ENCODE results near the gene HIPK3.
"Not testable (repeated sequence)": the region's sequence is repeated elsewhere in the genome, so short reads cannot be mapped to it uniquely, and the experiment has no call there.

HIPK3 gene

DNA sequence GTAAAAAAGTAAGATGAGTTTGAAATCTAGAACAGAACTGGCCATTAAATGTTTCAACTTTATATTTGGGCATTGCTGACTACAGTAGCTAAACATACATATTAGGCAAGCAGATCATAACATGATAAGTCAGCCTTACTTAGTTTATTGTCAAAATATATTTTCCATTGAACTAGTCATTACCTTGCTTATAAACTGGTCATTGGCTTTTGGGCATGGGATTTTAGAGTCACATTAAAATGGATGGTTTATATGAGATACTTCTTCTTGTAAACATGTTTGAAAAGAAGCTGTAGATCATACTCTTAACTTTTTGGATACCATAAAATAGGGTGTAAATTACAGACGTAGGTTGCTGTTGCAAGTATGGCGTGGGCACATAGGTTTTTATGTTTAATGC is 2.7 kb downstream of the HIPK3 start:
- DNase-seq: no peak

DNA sequence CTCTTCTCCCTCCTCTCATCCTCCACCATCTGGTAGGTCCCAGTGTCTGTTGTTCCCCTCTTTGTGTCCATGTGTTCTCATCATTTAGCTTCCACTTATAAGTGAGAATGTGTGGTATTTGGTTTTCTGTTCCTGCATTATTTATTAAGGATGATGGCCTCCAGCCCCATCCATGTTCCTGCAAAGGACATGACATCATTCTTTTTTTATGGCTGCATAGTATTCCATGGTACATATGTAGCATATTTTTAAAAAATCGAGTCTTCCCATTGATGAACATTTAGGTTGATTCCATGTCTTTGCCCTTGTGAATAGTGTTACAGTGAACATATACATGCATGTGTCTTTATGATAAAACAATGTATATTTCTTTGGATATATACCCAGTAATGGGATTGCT is 4.2 kb downstream of the HIPK3 start:
- not testable (repeated sequence) for DNase-seq

- no peak for DNase-seq
These were observed 4.9 kb downstream of the HIPK3 start for GRCh38 chr11:33262011-33262645.

GRCh38 chr11:33263549-33263948 is 6.4 kb downstream of the HIPK3 start:
- DNase-seq: no peak

DNA sequence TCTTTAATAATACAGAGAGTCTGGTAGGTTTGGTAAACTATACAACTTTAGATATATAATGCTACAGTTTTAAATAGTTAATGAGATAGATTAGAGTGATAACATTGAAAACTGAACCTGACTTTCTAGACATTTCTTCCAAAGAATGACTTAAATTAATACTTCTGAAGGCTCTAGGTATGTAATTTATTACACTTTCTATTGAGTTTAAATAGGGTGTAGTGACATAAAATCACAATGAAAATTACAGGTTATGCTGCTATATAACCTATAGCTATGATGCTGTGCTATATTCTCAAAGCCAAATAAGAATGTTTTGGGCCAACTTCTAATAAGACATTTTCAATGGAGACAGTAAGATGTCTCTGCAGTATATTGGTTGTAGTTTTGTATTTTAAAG is 7.7 kb downstream of the HIPK3 start:
- DNase-seq: no peak

DNA sequence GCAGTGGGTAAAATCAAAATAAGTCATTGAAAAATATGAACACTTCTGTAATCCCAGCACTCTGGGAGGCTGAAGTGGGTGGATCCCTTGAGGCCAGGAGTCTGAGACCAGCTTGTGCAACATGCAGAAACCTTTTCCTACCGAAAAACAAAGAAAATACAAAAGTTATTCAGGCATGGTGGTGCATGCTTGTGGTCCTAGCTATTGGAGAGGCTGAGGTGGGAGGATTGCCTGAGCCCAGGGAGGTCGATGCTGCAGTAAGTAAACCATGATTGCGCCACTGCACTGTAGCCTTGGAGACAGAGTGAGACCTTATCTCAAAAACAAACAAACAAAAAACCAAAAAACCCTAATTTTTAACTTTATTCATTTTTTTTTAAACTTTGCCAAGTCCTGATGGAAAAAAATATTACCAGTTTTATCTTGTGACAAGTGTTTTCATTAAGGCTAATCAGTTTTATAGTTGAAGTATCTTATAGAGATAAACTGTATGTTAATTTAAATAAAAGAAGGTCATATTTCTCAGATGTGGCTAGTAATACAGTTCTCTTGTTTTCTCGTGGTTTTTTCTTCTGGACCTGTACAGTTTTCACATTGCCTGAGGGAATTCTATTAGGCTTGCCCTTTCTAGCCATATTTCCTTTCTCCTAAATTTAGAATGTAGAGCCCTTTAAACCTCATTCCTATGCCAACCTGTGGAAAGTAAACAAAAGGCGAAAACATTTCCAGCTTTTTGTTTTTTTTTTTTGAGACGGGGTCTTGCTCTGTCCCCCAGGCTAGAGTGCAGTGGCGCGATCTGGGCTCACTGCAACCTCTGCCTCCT is 9.4 kb downstream of the HIPK3 start:
- no peak for DNase-seq

- DNase-seq: no peak
These were observed 11.9 kb downstream of the HIPK3 start for GRCh38 chr11:33268945-33269540.

GRCh38 chr11:33269822-33270221 is 12.6 kb downstream of the HIPK3 start:
- no peak for DNase-seq

DNA sequence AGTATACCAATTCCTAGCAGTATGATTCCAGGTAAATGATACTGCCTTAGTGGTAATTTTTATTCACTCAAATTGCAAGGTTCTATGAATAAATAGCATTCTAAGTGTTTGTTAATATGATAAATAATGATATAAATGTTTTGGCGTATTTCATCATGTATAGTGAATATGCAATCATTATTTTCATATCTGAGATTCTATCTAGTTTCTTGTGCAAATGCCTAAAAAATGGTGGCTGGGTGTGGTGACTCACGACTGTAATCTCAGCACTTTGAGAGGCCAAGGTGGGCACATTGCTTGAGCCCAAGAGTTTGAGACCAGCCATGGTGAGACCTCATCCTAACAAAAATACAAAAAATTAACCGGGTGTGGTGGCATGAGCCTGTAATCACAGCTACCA is 13.9 kb downstream of the HIPK3 start:
- DNase-seq: no peak

DNA sequence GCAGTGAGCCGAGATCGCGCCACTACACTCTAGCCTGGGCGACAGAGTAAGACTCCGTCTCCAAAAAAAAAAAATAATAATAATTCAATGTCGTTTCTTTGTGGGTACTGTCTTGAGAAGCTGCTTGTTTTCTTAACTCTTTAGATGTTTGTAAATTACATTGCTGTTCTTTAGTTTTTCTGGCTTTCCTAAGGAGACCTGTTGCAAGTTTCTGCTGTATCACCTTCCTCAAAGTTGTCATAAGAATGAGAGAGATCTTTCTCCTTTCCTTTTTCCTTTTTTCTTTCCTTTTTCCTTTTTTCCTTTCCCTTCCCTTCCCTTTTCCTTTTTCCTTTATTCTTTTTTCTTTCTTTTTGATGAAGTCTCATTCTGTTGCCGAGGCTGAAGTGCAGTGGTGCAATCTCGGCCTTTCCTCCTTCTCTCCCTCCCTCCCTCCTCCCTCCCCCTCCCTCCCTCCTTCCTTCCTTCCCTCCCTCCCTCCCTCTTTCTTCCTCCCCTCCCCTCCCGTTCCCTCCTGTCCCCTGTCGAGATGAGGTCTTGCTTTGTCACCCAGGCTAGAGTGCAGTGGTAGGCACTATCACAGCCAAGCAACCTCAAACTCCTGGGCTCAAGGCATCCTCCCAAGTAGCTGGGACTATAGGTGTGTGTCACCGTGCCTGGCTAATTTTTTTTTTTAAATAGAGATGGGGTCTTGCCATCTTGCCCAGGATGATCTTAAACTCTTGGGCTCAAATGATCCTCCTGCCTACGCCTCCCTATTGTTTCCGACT is 15.3 kb downstream of the HIPK3 start:
- DNase-seq: no peak

GRCh38 chr11:33273656-33274055 is 16.5 kb downstream of the HIPK3 start:
- no peak for DNase-seq

GRCh38 chr11:33280411-33280810 is 23.2 kb downstream of the HIPK3 start:
- DNase-seq: no peak

DNA sequence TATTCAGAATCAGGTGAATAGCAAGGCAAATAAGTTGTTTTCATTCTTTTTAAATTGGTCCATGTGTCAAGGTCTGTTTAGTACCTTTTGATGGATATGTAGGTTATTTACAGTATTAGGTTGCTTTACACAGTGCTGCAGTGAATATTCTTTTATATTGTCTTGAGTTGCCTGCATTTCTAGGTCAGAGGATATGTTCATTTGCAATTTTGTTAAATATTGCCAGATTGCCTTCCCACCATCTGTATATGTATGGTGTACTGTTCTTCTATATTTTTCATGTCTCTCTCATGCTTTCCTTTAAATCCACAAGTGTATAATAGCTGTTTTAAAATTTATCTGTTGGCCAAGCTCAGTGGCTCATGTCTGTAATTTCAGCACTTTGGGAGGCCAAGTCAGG is 24.6 kb downstream of the HIPK3 start:
- no peak for DNase-seq

DNA sequence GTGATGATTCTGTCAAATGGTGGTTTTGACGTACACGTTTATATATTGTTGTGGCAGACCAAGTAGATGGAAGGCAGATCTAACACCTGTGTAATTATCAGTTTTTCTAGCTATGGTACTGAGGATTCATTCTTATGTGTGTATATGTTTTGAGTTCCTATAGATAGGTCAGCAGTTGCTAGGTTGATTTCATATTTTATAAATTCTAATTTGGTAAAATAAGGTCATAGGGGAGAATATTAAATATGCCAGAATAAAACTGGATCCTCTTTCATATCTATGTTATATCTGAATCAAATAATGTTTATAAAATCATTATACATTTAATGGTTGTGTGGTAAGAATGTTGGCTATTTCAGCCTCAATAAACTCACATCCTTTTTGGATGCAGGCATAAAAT is 27.6 kb downstream of the HIPK3 start:
- no peak for DNase-seq

DNA sequence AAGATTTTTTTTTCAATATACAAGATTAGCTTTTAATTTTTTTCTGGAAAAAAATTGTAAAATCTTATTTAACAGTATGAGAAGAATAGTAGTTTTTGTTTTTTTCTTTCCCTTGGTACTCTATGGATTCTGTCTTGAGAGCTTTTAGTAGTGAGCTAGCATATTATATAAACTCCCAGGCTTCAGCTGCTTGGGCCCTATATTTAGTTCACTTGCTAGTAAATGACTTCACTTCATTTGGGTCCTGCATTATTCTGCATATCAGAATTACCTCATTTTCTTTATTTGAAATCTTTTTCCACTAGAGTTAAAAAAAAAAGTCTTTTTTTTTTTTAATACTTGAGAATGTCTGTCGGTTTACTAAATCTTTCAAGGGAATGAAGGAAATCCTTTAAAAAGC is 33.1 kb downstream of the HIPK3 start:
- DNase-seq: no peak

DNA sequence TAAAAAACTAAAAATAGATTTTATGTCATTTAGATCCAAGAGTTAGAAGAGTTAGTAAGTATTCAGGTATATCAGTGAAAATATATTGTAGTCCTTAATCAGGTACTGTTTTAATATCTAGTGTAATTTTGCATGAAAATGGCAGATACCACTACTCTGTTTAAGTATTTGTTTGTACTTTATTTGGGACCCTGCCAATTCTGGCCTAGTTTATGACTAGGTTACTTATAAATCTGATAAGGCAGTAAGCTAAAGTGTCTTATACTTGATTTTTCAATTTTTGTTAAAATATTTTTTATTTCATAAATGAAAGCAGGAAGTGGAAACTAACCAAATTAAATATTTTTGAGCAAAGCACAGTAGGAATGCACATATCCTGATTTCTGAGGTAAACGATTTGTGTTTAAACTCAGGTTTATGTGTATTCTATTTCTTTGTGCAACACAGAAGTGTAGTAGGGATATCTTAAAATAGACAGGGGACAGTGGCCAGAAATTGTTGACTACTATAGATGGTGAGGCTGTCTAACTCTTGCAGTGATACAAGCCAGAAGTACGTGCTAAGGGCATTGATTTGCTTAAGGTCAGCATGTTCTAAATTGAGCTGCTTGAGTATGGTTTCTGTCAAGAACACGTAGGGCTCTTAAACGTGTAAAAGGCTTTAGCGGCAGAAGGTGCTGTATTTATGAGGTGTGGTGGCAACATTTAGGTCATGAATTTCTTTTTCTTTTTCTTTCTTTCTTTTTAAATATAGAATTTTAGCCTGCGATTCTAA is 34.0 kb downstream of the HIPK3 start:
- no peak for DNase-seq

GRCh38 chr11:33292311-33292710 is 35.1 kb downstream of the HIPK3 start:
- no peak for DNase-seq

DNA sequence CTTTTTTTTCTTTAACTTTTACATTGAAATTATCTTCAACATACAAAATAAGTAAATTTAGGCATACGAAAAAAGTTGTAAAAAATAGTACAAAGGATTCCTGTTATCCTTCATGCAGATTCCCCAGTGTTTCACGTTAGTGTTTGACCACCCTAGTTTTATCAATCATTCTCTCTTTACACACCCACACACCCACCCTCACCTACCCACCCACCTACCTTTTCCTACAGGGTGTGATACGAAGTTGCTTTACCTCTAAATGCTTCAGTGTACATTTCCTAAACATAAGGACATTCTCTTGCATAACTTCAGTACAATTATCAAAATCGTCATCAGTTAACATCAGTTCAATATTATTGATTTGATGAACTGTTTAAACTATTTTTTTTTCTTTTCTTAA is 37.0 kb downstream of the HIPK3 start:
- DNase-seq: no peak

DNA sequence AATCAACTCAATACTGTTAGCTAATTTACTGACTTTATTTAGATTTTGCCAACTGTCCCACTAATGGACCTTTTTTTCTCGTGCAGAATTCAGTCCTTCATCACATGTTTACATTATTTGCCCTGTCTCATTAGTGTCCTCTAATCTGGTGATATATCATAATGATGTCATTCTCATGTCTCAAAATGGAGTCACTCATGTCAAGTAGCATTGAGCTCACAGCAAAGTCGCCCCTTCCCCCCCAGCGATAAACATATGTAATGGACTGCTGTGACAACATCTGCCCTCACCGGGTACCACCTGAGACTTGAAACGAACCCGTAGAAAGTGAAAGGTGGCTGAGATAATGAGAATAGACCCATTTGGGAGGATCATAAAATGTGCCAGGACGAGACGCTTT is 37.6 kb downstream of the HIPK3 start:
- no peak for DNase-seq

GRCh38 chr11:33296695-33297094 is 39.5 kb downstream of the HIPK3 start:
- no peak for DNase-seq

GRCh38 chr11:33303541-33303940 is 46.4 kb downstream of the HIPK3 start:
- no peak for DNase-seq

- not testable (repeated sequence) for DNase-seq
These were observed 49.6 kb downstream of the HIPK3 start for GRCh38 chr11:33306821-33307220.

- no peak for DNase-seq
These were observed 50.8 kb downstream of the HIPK3 start for GRCh38 chr11:33307984-33308383.
